IMR-90 (cell line): ENCODE data around the gene ARMC3.
"Not testable (repeated sequence)": the region's sequence is repeated elsewhere in the genome, so short reads cannot be mapped to it uniquely, and the experiment has no call there.

Experiments
- ELK1 ChIP-seq: fragments of 150-350 bp; IDR thresholded peaks from 2 replicates; pipeline ENCODE4 v1.6.1; 2016; ENCODE audit warnings: low read depth, mild to moderate bottlenecking, low read length, moderate library complexity, borderline replicate concordance
- POLR2A ChIP-seq: IDR thresholded peaks from 2 replicates; pipeline ENCODE4 v1.6.1; 2012; ENCODE audit warnings: mild to moderate bottlenecking, low read depth, low read length
- RCOR1 ChIP-seq: IDR thresholded peaks from 2 replicates; pipeline ENCODE4 v1.6.1; 2012; ENCODE audit warnings: mild to moderate bottlenecking, low read length, improper control_type of control experiment; ENCODE audit not compliant: insufficient replicate concordance
- USF2 ChIP-seq: fragments of 150-350 bp; IDR thresholded peaks from 2 replicates; pipeline ENCODE4 v1.6.1; 2017; ENCODE audit warnings: mild to moderate bottlenecking, antibody characterized with exemption, low read length, low read depth
- TF ChIP-seq, protein P1 (sequence below): conservative IDR thresholded peaks from 2 replicates; pipeline ENCODE4 v1.5.1; 2012; ENCODE audit warnings: mild to moderate bottlenecking, low read depth, low read length, improper control_type of control experiment

DNA sequence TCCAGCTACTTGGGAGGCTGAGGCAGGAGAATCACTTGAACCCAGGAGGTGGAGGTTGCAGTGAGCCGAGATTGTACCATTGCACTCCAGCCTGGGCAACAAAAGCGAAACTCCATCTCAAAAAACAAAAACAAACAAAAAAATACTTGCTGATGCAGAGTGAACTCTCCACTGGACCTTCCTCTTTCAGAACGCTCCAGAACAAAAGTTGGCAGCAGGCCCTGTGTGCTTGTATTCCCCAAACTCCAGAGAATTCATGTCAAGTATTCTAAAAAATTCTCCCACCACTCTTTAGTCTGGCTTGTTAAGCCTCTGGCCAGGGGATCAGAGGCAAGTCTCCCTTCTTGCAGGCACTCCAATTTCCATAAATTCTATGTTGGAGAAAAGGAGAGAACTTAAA, 144.7 kb downstream of the ARMC3 start:
- TF ChIP-seq, protein P1, sequence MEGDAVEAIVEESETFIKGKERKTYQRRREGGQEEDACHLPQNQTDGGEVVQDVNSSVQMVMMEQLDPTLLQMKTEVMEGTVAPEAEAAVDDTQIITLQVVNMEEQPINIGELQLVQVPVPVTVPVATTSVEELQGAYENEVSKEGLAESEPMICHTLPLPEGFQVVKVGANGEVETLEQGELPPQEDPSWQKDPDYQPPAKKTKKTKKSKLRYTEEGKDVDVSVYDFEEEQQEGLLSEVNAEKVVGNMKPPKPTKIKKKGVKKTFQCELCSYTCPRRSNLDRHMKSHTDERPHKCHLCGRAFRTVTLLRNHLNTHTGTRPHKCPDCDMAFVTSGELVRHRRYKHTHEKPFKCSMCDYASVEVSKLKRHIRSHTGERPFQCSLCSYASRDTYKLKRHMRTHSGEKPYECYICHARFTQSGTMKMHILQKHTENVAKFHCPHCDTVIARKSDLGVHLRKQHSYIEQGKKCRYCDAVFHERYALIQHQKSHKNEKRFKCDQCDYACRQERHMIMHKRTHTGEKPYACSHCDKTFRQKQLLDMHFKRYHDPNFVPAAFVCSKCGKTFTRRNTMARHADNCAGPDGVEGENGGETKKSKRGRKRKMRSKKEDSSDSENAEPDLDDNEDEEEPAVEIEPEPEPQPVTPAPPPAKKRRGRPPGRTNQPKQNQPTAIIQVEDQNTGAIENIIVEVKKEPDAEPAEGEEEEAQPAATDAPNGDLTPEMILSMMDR, result not testable (repeated sequence)
- TF ChIP-seq ELK1, RCOR1, USF2, POLR2A: not testable (repeated sequence)
